ENCODE results near the gene ROBO2.

The ROBO2 gene

DNA sequence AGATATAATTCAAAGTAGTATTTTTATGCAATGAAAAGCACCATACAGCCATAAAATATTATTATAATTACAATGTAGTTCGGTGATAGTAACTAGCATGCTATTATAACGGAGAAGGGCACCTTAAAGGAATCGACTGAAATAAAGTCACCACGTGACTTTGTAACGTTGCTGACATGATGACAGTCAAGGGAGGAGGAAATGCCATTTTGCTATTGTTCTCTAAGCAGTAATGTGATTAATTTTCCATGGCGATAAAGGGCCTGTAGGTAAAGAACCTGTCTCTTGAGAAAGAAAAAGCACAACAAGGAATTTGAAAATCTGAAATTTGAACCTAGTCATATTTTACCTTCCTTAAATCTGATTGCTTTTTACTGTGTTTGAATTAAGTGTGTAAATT is 526.2 kb downstream of the ROBO2 start:
- no peak for DNase-seq (ENCODE audit: low read depth, low spot score)

DNA sequence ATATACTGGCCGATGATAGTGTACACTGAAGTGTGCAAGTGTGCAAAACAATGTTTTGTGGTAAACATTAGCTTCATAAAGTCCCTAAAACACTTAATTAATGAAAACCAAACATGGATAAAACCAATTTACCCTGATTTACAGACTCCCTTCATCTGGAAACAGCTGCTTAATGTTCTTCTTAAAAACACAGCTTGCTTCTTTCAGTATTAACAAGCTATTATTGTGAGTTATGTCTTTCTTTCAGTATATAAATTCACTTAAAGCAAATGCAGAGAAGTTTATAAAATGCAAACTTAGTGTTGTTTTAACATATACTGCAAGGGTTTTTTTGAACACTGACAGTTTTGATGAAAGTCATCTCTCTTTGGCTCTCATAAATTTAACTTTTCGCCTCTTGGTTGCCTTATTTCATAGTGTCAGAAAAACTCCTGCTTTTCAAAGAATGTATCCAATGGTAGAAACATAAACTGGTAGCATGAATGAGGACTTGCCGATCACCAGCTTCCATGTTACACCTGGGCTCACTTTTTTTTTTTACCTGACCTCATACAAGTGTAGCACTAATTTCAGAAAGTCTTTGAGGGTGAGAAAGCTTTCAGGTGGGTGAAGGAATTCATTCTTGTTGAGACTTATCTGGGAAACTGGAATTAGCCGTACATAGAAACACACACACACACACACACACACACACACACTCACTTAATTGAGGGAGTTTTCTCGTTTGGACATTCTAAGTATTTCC is 532.2 kb downstream of the ROBO2 start:
- DNase-seq (ENCODE audit: low read depth, low spot score), result no peak

DNA sequence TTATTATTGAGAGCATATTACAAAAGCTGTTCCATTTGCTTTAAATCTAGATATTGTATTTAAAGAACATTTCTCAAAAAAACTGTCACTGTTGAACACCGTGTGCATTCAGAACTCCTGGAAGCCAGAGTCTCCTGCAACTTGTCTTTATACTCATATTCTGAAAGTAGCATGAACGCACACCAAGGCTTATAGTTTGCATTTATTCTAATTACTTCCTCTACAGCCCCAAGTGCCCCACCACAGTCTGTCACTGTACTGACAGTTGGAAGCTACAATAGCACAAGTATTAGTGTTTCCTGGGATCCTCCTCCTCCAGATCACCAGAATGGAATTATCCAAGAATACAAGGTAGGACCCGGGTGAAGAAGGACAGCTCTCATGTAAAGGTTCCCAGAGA is 537.4 kb downstream of the ROBO2 start:
- DNase-seq (ENCODE audit: low read depth, low spot score), result no peak

DNA sequence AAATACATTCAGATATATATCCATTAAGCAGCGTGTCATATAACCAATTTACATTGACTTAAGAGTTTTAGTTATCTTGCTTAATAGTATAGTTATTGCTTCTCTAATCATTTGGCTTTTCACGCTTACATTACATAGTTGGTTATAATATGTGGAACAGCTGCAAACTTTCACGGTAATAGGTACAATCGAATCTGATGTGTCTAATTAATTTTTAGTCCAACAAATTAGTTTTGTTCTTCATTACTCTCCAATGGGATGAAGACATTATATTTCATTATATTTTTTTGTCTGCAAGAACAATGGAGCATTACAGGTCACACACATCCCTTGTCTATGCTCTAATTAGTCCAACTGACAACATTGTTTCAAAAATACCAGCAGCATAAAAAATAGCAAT is 546.3 kb downstream of the ROBO2 start:
- DNase-seq (ENCODE audit: low read depth, low spot score), result no peak

DNA sequence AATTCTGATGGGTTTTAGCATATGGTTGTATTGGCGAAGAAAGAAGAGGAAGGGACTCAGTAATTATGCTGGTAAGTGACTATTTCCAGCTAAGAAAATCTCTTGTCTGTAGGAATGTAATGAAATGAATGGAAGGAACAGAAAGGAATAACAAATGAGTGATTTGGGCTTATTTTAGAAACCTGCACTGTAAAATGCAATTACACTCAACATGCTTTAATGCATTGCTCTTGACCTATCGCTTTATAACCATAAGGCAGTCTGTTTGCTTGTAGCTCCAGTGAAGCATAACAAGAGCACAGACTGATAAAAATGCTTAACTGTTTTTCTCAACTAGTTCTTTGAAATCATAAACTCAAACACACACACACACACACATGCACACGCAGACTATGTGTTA is 549.0 kb downstream of the ROBO2 start:
- no peak for DNase-seq (ENCODE audit: low read depth, low spot score)

DNA sequence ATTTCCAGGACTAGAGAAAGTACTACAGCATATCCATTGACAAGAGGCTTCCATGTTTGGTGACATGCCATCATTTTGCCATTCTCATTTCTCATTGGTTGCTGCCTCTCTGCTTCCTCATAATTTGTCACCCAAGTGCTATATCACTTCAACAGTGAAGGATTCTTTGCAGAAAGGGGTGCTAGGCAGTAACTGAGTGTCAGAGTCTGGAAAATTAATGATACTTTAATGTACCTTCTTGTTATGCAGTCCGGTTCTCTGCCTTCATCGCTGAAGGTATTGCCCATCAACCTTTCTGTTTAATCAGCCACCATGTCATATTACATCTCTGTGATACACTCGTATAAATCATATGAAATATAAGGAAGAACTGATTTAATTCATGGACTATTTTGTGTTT is 550.3 kb downstream of the ROBO2 start:
- DNase-seq (ENCODE audit: low read depth, low spot score), result no peak

DNA sequence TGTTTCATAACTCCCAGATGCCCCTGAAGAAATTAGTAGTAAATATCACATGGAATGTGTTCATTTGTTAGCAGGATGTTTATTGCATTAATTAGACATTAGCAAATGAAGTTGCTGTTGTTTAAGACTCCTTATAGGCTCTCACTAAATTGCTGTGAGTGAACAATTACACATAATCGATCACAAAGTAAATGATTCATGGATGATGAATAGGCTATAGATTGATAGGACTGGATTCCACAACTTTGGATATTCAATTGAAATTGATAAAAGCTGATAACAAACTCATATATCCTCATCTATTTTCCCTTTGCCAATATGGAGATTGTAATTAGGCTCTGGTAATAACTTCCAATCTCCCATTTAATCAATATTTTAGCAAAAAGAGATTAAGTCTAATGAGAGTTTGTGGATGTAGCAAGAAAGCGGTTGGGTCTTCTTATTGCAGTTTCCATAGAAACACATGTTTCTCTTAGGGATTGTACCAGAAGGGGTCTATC is 555.5 kb downstream of the ROBO2 start:
- no peak for DNase-seq (ENCODE audit: low read depth, low spot score)

DNA sequence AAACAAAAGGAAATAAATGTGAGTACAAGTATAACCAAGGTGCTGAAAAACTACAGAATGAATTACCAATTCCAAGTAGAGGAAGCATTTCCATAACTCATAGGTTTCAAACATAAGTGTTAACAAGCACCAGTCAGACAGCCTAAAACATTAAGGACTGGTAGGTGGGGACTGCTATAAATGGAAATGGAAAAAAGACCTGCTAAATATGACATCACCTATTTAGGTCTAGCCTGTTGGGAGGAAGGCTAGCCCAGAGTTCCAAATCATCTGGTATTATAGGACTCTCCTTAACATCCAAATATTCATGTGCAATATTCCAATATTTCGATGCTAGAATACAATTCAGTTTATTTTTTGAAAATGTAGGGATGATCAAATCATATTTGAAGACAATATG is 560.0 kb downstream of the ROBO2 start:
- DNase-seq (ENCODE audit: low read depth, low spot score), result no peak

DNA sequence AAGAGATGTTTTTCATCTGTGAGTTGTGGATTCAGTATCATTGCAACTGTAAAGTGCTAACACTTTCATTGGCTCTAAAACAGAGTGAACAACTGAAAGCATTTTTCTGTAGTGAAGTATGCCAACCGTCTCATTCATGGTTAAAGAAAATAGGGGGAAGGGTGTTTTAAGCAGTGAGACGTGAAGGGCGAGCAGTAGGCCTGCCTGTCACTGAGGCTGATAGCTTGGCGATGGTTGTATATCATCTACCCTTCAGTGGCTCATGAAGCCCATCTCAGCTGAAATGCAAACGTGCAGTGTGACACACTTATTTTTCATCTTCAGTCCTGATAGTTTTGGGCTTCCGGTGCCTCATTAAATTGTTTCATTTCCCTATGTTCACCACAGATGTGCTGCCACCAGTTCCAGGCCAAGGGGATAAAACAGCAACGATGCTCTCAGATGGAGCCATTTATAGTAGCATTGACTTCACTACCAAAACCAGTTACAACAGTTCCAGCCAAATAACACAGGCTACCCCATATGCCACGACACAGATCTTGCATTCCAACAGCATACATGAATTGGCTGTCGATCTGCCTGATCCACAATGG is 562.0 kb downstream of the ROBO2 start:
- no peak for DNase-seq (ENCODE audit: low read depth, low spot score)

DNA sequence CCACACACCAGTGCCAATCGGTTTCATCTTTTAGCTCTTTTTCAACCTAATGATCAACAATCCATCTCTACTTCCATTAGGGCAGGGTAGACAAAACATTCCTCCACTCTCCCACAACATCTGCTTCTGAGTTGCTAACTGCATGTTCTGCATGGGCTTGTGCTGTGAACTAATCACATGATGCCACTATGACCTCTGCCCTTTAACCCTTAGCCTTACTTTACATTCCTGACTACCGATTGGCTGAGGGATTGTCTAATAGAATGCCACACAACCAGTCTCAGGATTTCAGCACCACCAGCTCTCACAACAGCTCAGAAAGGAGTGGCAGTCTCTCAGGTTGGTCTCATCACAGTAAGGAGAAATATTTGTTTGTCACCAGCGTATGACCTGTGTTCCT is 562.8 kb downstream of the ROBO2 start:
- DNase-seq (ENCODE audit: low read depth, low spot score), result no peak

DNA sequence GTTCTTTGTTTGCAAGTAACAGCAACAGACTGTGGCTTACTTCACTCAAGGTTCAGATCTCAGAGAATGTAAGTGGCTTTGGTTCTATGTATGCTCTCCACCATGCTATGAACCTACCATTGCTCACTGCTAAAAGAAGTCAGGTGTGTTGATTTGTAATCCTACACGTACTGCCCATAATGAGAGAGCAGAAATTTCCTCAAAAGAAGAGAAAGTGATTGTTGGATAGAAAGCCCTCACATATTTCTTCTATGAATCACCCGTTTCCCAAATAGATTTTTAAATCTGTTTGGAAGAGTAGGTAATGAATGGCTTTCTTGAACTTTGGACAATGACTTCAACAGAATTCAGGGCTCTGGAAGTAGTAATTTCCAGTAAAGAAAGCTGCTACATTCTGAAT is 565.4 kb downstream of the ROBO2 start:
- DNase-seq (ENCODE audit: low read depth, low spot score), result peak; percentile 50

DNA sequence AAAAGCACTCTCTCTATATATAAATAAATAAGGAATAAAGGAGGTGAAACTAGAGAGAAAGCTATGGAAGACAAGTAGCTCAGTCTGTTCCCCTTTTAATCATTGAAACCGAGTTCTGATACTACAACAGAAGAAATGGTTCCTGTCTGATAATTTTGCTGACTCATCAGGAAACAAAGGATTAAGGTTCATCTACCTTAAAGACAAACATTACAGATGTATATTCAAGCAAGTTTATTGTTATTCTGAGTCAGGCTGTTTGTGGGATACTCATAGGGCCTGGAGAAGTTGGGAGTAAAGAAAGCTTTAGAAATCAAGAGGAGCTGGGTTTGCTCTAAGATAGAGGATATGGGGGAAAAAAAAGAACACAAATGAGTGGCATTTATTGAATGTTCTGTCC is 566.0 kb downstream of the ROBO2 start:
- DNase-seq (ENCODE audit: low read depth, low spot score), result no peak

DNA sequence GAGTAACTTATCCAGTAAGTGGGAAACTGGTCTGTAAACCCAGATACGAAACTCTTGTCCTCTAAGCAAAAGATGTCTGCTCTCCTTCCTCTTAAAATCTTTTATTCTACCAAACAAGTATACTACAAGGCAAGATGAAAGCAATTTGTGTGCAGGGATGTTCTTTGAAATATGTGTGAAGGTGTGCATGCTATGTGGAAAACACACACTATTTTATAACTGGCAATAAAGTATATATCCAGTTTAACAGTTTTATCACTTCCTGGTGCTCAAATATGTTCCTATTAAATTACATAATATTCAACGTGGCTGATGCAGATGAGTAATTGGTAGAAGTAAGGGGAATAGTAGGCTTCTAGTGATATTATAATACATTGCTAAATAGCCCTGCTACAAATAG is 566.5 kb downstream of the ROBO2 start:
- DNase-seq (ENCODE audit: low read depth, low spot score), result no peak

DNA sequence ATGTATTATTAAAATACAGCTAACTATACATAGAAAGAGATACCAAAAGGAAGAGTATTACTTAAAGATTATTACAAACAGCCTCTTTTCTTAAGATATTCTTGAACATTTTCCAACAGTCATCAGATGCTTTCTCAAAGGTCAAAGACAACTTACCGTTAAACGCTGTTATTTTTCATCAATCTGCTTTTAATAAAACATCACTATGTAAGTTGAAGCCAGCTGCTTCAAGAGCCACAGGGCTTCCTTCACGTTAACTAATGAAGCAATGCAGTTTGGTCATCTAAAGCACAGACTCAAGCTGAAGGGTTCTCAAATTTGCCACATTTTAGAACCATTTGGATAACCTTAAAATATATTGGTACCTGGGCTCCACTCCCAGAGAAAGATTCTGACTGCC is 578.8 kb downstream of the ROBO2 start:
- DNase-seq (ENCODE audit: low read depth, low spot score), result no peak

DNA sequence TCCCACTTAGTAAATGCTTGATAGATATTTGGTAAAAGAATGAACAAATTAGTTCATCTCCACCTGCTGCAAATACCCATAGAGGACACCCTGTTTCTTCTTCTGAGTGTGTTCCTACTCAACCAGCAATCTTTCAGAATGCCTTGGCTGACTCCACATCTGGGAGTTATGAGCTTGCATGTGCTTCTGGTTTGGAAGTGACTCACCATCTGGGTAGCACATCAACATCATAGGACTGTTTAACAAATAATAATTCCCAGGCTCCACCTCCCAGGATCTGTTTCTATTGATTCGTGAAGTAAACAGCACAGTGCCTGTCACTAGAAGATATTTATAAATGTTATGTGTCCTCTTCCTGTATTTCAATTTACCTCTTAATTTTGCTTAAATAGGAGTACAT is 580.1 kb downstream of the ROBO2 start:
- DNase-seq (ENCODE audit: low read depth, low spot score), result no peak

DNA sequence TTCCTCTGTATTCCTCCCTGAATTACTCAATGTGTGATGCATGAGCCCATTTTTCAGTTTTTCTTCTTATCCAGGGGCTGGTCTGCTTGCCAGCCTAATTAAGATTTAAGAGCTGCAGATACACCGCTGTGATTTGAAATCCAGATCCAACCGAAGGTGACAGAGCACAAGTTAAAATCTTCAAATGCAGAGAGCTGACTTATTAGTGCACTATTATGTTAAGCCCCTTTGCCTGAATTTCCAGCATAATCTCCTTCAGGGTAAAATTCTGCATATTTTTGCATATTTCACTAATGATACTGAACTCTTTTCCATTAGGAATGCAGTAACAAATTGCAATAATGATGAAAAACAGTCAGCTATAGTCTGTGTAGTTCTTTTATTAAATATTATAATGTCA is 583.6 kb downstream of the ROBO2 start:
- no peak for DNase-seq (ENCODE audit: low read depth, low spot score)

DNA sequence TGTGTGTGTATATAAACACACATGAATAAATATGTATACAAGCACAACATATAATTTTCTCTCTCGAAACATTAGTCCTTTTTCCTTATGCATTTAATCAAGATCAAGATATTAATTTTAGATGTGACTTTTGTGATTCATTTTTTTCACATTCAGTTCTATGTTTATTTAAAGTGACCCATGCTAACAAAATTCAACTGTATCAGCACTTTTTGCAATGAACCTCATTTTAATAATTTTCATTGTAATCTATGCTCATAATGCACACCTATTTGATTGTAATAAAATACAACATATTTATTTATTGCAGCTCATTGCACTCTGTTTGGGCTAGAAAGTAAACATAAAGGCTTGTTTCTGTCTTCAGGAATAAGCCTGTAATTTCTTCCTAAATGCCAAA is 586.3 kb downstream of the ROBO2 start:
- DNase-seq (ENCODE audit: low read depth, low spot score), result no peak

DNA sequence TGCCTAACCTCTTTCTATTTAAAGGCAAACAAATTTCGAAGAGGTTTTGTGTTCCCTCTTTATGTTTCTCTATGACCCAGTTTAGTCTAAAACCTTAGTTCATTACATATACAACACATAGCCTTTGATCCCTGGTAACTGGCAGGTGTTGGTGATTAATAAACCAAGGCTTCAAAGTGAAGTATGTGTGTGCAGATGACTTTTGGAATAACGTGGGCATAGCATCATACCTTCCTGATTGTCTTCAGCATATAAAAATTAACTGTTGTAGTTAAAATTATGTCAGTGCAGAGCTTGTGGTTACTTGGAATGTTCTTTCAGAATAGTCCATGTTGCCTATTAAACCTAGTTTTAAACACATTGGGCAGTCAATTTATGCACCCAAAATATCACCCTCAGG is 608.3 kb downstream of the ROBO2 start:
- DNase-seq (ENCODE audit: low read depth, low spot score), result no peak

DNA sequence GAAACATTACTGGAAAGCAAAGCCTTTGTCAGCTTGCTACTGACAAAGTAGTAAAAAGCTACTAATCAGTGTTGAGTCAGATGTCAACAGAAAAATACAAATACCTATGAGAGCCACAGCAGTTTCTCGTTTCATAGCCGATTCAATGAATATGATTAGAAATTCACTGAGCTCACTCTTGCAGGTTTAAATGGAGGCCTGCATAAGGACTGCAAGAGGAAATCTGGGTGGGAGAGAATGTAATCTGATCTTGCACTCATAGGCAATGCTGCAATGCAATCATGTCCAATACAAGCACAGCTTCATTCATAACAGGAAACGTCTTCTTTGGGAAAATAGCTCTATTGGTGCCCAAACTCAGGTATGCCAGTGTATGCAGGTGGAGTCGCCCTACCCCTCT is 608.8 kb downstream of the ROBO2 start:
- DNase-seq (ENCODE audit: low read depth, low spot score), result no peak

DNA sequence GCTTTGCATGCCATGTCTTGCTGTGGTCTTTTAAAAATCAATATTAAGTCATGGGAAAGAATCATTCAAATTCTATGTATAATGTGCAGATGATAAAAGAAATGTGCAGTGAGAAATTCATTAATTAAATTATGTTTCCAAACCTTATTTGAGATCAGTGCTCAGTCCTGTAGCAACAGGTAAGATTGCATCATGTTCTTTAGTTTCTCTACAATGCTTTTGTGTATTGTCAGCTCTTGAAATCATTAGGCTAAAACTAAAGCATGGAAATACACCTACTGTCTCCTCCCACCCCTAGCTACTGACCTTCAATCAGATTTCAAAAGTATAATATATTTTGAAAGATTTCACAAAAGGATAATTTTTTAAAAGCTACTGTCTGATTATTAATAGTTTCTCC is 612.7 kb downstream of the ROBO2 start:
- DNase-seq (ENCODE audit: low read depth, low spot score), result no peak

DNA sequence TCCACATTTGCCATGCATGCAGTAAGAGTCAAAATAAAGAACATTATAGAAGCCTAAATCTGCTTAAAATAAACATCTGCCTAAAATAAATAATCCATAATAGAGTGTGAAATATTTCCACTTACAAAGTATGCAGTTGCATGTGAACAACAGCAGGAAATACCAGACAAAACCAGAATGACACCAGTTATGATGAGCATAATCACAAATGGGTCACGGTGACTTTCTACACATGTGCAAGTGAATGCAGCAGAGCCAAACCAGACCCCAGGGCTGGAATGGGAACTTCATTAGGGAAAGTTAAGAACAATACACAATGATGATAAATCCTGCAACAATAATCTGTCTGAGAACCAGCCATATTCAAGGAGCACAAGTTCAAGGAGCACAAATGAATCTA is 615.5 kb downstream of the ROBO2 start:
- no peak for DNase-seq (ENCODE audit: low read depth, low spot score)

DNA sequence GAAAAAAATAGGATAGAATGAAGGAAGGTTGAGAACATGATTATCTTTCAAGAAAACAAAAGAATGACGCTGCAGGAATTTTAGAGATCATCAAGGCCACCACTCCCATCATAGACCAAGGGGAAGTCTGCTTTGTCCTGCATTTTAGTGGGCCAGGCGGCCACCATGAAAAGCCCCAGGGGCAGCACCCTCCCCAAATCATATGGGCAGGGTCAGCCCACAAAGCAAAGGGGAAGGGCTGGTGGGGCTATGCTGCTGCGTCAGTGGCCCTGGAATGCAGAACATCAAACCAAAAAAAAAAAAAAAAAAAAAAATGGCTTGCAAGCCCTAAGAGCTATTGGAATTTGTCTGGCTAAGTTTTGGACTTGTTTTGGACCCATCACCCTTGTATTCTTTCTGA is 620.8 kb downstream of the ROBO2 start:
- DNase-seq (ENCODE audit: low read depth, low spot score), result no peak

DNA sequence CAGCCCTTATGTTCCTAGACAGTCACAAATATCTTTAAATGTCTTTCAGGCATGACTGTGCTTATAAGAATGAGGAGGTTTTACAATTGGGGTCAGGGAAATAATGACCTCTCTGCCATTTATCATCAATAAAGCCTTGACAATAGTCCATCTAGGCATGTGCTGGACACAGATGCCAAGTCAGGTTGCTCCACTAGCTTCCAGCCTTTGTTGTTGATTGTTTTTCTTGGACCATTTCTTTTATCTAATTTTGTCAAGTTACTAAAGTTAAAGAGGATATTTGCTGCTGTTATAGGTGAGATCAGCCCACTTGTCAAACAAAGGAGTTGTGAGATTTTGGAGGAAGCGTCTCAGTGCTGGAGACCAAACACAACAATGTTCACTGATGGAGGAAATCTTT is 628.0 kb downstream of the ROBO2 start:
- no peak for DNase-seq (ENCODE audit: low read depth, low spot score)

DNA sequence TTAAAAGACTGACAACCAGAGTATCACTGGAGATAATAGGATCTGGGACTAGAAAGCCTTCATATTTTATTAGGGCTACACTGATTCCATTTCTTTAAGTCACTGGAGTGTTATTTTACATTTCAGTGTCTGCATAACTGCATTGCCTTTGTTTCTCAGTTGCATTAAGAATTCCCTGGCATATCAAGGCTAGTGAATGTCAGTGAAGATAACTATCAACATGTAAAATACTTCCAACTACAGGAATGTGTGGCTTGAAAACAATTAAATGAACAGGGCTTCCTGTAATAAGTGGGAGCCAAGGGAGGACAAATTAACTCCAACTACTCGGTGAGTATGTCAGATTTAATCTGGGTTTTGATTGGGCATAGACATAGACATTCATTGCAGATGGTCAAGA is 628.5 kb downstream of the ROBO2 start:
- no peak for DNase-seq (ENCODE audit: low read depth, low spot score)

Data from astrocyte of the hippocampus (primary cell).